Hematopoietic multipotent progenitor cell treated with erythropoietin and hydrocortisone succinate and interleukin-3 and kit ligand, for 15 days (in vitro differentiated cells): ENCODE results near the gene C1QTNF12.

Experiments used
- DNase-seq: peaks from one replicate; pipeline ENCODE4 v3.0.0-alpha.2; 2015; ENCODE audit warnings: low spot score

C1QTNF12 gene

GRCh38 chr1:1228596-1229321 is 17.8 kb downstream of the C1QTNF12 start:
- DNase-seq, result no peak

GRCh38 chr1:1228187-1228586 is 18.3 kb downstream of the C1QTNF12 start:
- no peak for DNase-seq

GRCh38 chr1:1227386-1227785 is 19.1 kb downstream of the C1QTNF12 start:
- no peak for DNase-seq

- no peak for DNase-seq
Measured at GRCh38 chr1:1226566-1227362, 19.8 kb downstream of the C1QTNF12 start.

- DNase-seq, result no peak
Measured at GRCh38 chr1:1225913-1226312, 20.6 kb downstream of the C1QTNF12 start.

GRCh38 chr1:1225238-1225845 is 21.2 kb downstream of the C1QTNF12 start:
- DNase-seq, result no peak

- no peak for DNase-seq
Measured at GRCh38 chr1:1223891-1224290, 22.6 kb downstream of the C1QTNF12 start.

- no peak for DNase-seq
Measured at GRCh38 chr1:1223321-1223720, 23.2 kb downstream of the C1QTNF12 start.

GRCh38 chr1:1222575-1223225 is 23.8 kb downstream of the C1QTNF12 start:
- DNase-seq, result no peak

GRCh38 chr1:1221887-1222574 is 24.5 kb downstream of the C1QTNF12 start:
- no peak for DNase-seq

- no peak for DNase-seq
Measured at GRCh38 chr1:1220197-1220596, 26.3 kb downstream of the C1QTNF12 start.

- DNase-seq, result no peak
Measured at GRCh38 chr1:1219341-1219740, 27.2 kb downstream of the C1QTNF12 start.

GRCh38 chr1:1218524-1219200 is 27.9 kb downstream of the C1QTNF12 start:
- no peak for DNase-seq

GRCh38 chr1:1217621-1218523 is 28.6 kb downstream of the C1QTNF12 start:
- DNase-seq, result no peak

GRCh38 chr1:1216770-1217620 is 29.5 kb downstream of the C1QTNF12 start:
- no peak for DNase-seq

GRCh38 chr1:1215881-1216605 is 30.5 kb downstream of the C1QTNF12 start:
- no peak for DNase-seq

GRCh38 chr1:1215080-1215676 is 31.3 kb downstream of the C1QTNF12 start:
- no peak for DNase-seq
